ENCODE results near the gene DPPA2. TPM values are rescaled to one million over a fixed set of nuclear protein-coding genes. Genes with fewer than 3 reads are reported as not detected.
"Not testable (repeated sequence)": the region's sequence is repeated elsewhere in the genome, so short reads cannot be mapped to it uniquely, and the experiment has no call there.

The DPPA2 gene
- not detected for total RNA-seq

- ChIA-PET CTCF (interaction anchor here (1.1 kb wide), 1 partner anchor 92 kb away, joined by 3 read pairs; no protein-coding TSS in a partner anchor), POLR2A (no interaction called here)
These were observed at the start of gene DPPA2 for GRCh38 chr3:109316162-109316730. TSS of gene DPPA2 (minus strand) at chr3:109316517. CDS start at chr3:109314542, 1,975 bp downstream.

- ChIA-PET CTCF (no interaction called here), POLR2A (no interaction called here)
These were observed 47.8 kb upstream of the DPPA2 start for GRCh38 chr3:109364088-109364487.

GRCh38 chr3:109363634-109364033 is 47.3 kb upstream of the DPPA2 start:
- CTCF ChIA-PET, result no interaction called here
- POLR2A ChIA-PET, result no interaction called here

GRCh38 chr3:109362823-109363222 is 46.5 kb upstream of the DPPA2 start:
- POLR2A ChIA-PET, result no interaction called here
- CTCF ChIA-PET, result no interaction called here

GRCh38 chr3:109358809-109359208 is 42.5 kb upstream of the DPPA2 start:
- POLR2A ChIA-PET, CTCF ChIA-PET: not testable (repeated sequence)

GRCh38 chr3:109356442-109357155 is 40.3 kb upstream of the DPPA2 start:
- ChIA-PET POLR2A (no interaction called here), CTCF (no interaction called here)

- POLR2A ChIA-PET, result no interaction called here
- CTCF ChIA-PET, result no interaction called here
These were observed 39.5 kb upstream of the DPPA2 start for GRCh38 chr3:109355625-109356441.

- CTCF ChIA-PET, result no interaction called here
- POLR2A ChIA-PET, result no interaction called here
These were observed 36.7 kb upstream of the DPPA2 start for GRCh38 chr3:109353057-109353456.

GRCh38 chr3:109351231-109351630 is 34.9 kb upstream of the DPPA2 start:
- ChIA-PET POLR2A (no interaction called here), CTCF (no interaction called here)

- POLR2A ChIA-PET, result no interaction called here
- CTCF ChIA-PET, result no interaction called here
These were observed 30.5 kb upstream of the DPPA2 start for GRCh38 chr3:109346770-109347295.

- ChIA-PET POLR2A (no interaction called here), CTCF (no interaction called here)
These were observed 29.8 kb upstream of the DPPA2 start for GRCh38 chr3:109346099-109346498.

- ChIA-PET CTCF (no interaction called here), POLR2A (no interaction called here)
These were observed 23.7 kb upstream of the DPPA2 start for GRCh38 chr3:109339714-109340648.

GRCh38 chr3:109339197-109339596 is 22.9 kb upstream of the DPPA2 start:
- ChIA-PET POLR2A (no interaction called here), CTCF (no interaction called here)

GRCh38 chr3:109338322-109338721 is 22.0 kb upstream of the DPPA2 start:
- POLR2A ChIA-PET, result no interaction called here

GRCh38 chr3:109337393-109337792 is 21.1 kb upstream of the DPPA2 start, which contains the start of gene DPPA4:
TSS of gene DPPA4 (minus strand) at chr3:109337546. CDS start at chr3:109337517, 29 bp downstream.
- CTCF ChIA-PET, result no interaction called here
- POLR2A ChIA-PET, result no interaction called here

More at GRCh38 chr3:109338322-109338721, 22.0 kb upstream of the DPPA2 start:
- CTCF ChIA-PET, result no interaction called here

- ChIA-PET CTCF (no interaction called here), POLR2A (no interaction called here)
These were observed 20.1 kb upstream of the DPPA2 start for GRCh38 chr3:109336291-109336861.

- ChIA-PET CTCF (no interaction called here), POLR2A (no interaction called here)
These were observed 18.3 kb upstream of the DPPA2 start for GRCh38 chr3:109334572-109334971.

- ChIA-PET POLR2A (no interaction called here), CTCF (interaction anchor here (0.7 kb wide), 1 partner anchor 1566 kb away, joined by 3 read pairs; no protein-coding TSS in a partner anchor)
These were observed 15.4 kb upstream of the DPPA2 start for GRCh38 chr3:109331692-109332091.

GRCh38 chr3:109330405-109330804 is 14.1 kb upstream of the DPPA2 start:
- ChIA-PET POLR2A (no interaction called here), CTCF (no interaction called here)

All from activated CD8-positive, alpha-beta memory T cell treated with anti-CD3 and anti-CD28 coated beads for 36 hours (primary cell).